H9 (cell line): ENCODE data around the gene MINDY2. TPM values are rescaled to one million over a fixed set of nuclear protein-coding genes. Genes with fewer than 3 reads are reported as not detected.

ENCODE experiments used
- DNase-seq: peaks from one replicate; pipeline ENCODE4 v3.0.0-alpha.2; 2017
- H2AFZ ChIP-seq: one replicate; pipeline ENCODE4 v1.6.1; 2013; ENCODE audit warnings: mild to moderate bottlenecking, low read length, control low read depth, moderate library complexity
- H2AK5ac ChIP-seq: 2 replicates; pipeline ENCODE4 v1.6.1; 2013; ENCODE audit warnings: low read length, control low read depth, mixed read lengths; ENCODE audit not compliant: insufficient read length
- H2BK120ac ChIP-seq: one replicate; pipeline ENCODE4 v1.6.1; 2013; ENCODE audit warnings: low read depth, mild to moderate bottlenecking, low read length, control low read depth, inconsistent platforms; ENCODE audit not compliant: poor library complexity, severe bottlenecking
- H2BK12ac ChIP-seq: 2 replicates; pipeline ENCODE4 v1.6.1; 2013; ENCODE audit warnings: low read length, control low read depth, mixed read lengths, low read depth; ENCODE audit not compliant: insufficient read length
- H2BK15ac ChIP-seq: 2 replicates; pipeline ENCODE4 v1.6.1; 2013; ENCODE audit warnings: low read depth, low read length, control low read depth
- H2BK20ac ChIP-seq: one replicate; pipeline ENCODE4 v1.6.1; 2013; ENCODE audit warnings: low read depth, mild to moderate bottlenecking, low read length, control low read depth, inconsistent platforms; ENCODE audit not compliant: poor library complexity, severe bottlenecking
- H2BK5ac ChIP-seq: 2 replicates; pipeline ENCODE4 v1.6.1; 2013; ENCODE audit warnings: low read length, control low read depth, mixed read lengths; ENCODE audit not compliant: insufficient read length
- H3K14ac ChIP-seq: 2 replicates; pipeline ENCODE4 v1.6.1; 2013; ENCODE audit warnings: low read length, control low read depth; ENCODE audit not compliant: insufficient read depth
- H3K18ac ChIP-seq: 2 replicates; pipeline ENCODE4 v1.6.1; 2013; ENCODE audit warnings: low read depth, mild to moderate bottlenecking, mixed read lengths, low read length, control low read depth; ENCODE audit not compliant: insufficient read length
- H3K23ac ChIP-seq: 2 replicates; pipeline ENCODE4 v1.6.1; 2013; ENCODE audit warnings: low read length, control low read depth, mixed read lengths, low read depth; ENCODE audit not compliant: insufficient read length
- H3K23me2 ChIP-seq: 2 replicates; pipeline ENCODE4 v1.6.1; 2013; ENCODE audit warnings: low read depth, mild to moderate bottlenecking, mixed read lengths, low read length, control low read depth; ENCODE audit not compliant: insufficient read length, poor library complexity, severe bottlenecking
- H3K27ac ChIP-seq: 2 replicates; pipeline ENCODE4 v1.5.1; 2013; ENCODE audit warnings: low read length, control low read depth, mixed read lengths, low read depth; ENCODE audit not compliant: insufficient read length
- H3K27me3 ChIP-seq: 2 replicates; pipeline ENCODE4 v1.6.1; 2013; ENCODE audit warnings: low read length, control low read depth, inconsistent platforms; ENCODE audit not compliant: insufficient read depth
- H3K4ac ChIP-seq: 2 replicates; pipeline ENCODE4 v1.6.1; 2013; ENCODE audit warnings: low read depth, mild to moderate bottlenecking, control low read depth, inconsistent platforms, low read length, moderate library complexity
- H3K4me1 ChIP-seq: 2 replicates; pipeline ENCODE4 v1.6.1; 2013; ENCODE audit warnings: low read length, control low read depth, inconsistent platforms; ENCODE audit not compliant: insufficient read depth
- H3K4me2 ChIP-seq: 2 replicates; pipeline ENCODE4 v1.6.1; 2013; ENCODE audit warnings: low read length, control low read depth, mixed read lengths; ENCODE audit not compliant: insufficient read length, insufficient read depth
- H3K56ac ChIP-seq: 2 replicates; pipeline ENCODE4 v1.6.1; 2013; ENCODE audit warnings: low read depth, mild to moderate bottlenecking, mixed read lengths, low read length, control low read depth; ENCODE audit not compliant: insufficient read length
- H3K79me1 ChIP-seq: 2 replicates; pipeline ENCODE4 v1.6.1; 2013; ENCODE audit warnings: low read depth, mild to moderate bottlenecking, moderate library complexity, low read length, control low read depth, inconsistent platforms; ENCODE audit not compliant: insufficient read depth, poor library complexity, severe bottlenecking
- H3K79me2 ChIP-seq: 2 replicates; pipeline ENCODE4 v1.6.1; 2013; ENCODE audit warnings: low read length, control low read depth, inconsistent platforms; ENCODE audit not compliant: insufficient read depth
- H3K9ac ChIP-seq: 2 replicates; pipeline ENCODE4 v1.6.1; 2013; ENCODE audit warnings: low read length, control low read depth, mixed read lengths; ENCODE audit not compliant: insufficient read length; ENCODE audit errors: extremely low read depth
- H3K9me3 ChIP-seq: one replicate; pipeline ENCODE4 v1.6.1; 2013; ENCODE audit warnings: low read depth, low read length, inconsistent platforms; ENCODE audit not compliant: control insufficient read depth
- H3T11ph ChIP-seq: one replicate; pipeline ENCODE4 v1.6.1; 2013; ENCODE audit warnings: mild to moderate bottlenecking, low read length, control low read depth, inconsistent platforms
- H4K20me1 ChIP-seq: one replicate; pipeline ENCODE4 v1.6.1; 2013; ENCODE audit not compliant: control insufficient read depth, insufficient read length, insufficient read depth
- H4K5ac ChIP-seq: 2 replicates; pipeline ENCODE4 v1.6.1; 2013; ENCODE audit warnings: low read depth, mild to moderate bottlenecking, mixed read lengths, low read length, control low read depth; ENCODE audit not compliant: insufficient read length
- H4K8ac ChIP-seq: replicated peaks from 2 replicates; pipeline ENCODE4 v1.6.1; 2013; ENCODE audit warnings: low read length, control low read depth, mixed read lengths, low read depth; ENCODE audit not compliant: insufficient read length
- H4K91ac ChIP-seq: 2 replicates; pipeline ENCODE4 v1.6.1; 2013; ENCODE audit warnings: low read depth, mild to moderate bottlenecking, moderate library complexity, mixed read lengths, low read length, control low read depth; ENCODE audit not compliant: insufficient read length
- H3K27ac Mint-ChIP-seq, 3 experiments: 2 replicates in 2 of 3; 3 replicates in 1 of 3; pipeline ENCODE4 v1.8.0; 2020 to 2021; ENCODE audit warnings: mixed read lengths in 3 of 3, mild to moderate bottlenecking in 1 of 3, moderate library complexity in 1 of 3
- H3K27me3 Mint-ChIP-seq: 2 replicates; pipeline ENCODE4 v1.8.0; 2021; ENCODE audit warnings: low read depth, mild to moderate bottlenecking, moderate library complexity, mixed read lengths
- H3K36me3 Mint-ChIP-seq, 3 experiments: 2 replicates in 2 of 3; 3 replicates in 1 of 3; pipeline ENCODE4 v1.8.0; 2020 to 2021; ENCODE audit warnings: low read depth in 3 of 3, mixed read lengths in 3 of 3; ENCODE audit not compliant: insufficient read depth in 1 of 3
- H3K4me1 Mint-ChIP-seq, 2 experiments: 2 replicates each; pipeline ENCODE4 v1.8.0; 2020; ENCODE audit warnings: mixed read lengths in 2 of 2
- H3K4me3 Mint-ChIP-seq, 2 experiments: 2 replicates in 1 of 2; 3 replicates in 1 of 2; pipeline ENCODE4 v1.8.0; 2020 to 2021; ENCODE audit warnings: mild to moderate bottlenecking in 2 of 2, mixed read lengths in 2 of 2, moderate library complexity in 1 of 2
- H3K9me3 Mint-ChIP-seq, 2 experiments: 2 replicates in 1 of 2; 3 replicates in 1 of 2; pipeline ENCODE4 v1.8.0; 2020; ENCODE audit warnings: mild to moderate bottlenecking in 2 of 2, mixed read lengths in 2 of 2, moderate library complexity in 1 of 2
- CTCF ChIP-seq: fragments of 200-600 bp; sonication (generic); conservative IDR thresholded peaks from 3 replicates; pipeline ENCODE4 v1.8.0; 2021; ENCODE audit warnings: antibody characterized with exemption, mild to moderate bottlenecking
- WGBS: extraction: QIAGEN DNeasy Blood & Tissue Kit; methylation state at CpG from one replicate; pipeline ENCODE4 v1.1.7; 2013; ENCODE audit warnings: missing lambda C conversion rate, low lambda C conversion rate, mixed read lengths; ENCODE audit not compliant: insufficient read length; ENCODE audit errors: extremely low coverage; 5-methylcytosine and 5-hydroxymethylcytosine counted together
- total RNA-seq: library from RNA; stranded (reverse); gene quantifications from 2 replicates; pipeline ENCODE4 v1.2.1, GENCODE V29; 2021

Gene MINDY2
- total RNA-seq, 1 experiment from 2014 or later, result 32.3 TPM

- no CpG with 5 or more reads among the region's 5 CpGs for WGBS
These were observed 6.6 kb upstream of the MINDY2 start for GRCh38 chr15:58764468-58764867.

More at GRCh38 chr15:58764468-58764867, 6.6 kb upstream of the MINDY2 start:
- Histone ChIP-seq H4K91ac (no peak overlapping the region), H3K23ac (no peak overlapping the region), H3K23me2 (no peaks in the 10 kb centered on the region), H3K18ac (no peak overlapping the region), H3K79me2 (no peaks in the 10 kb centered on the region), H3K9ac (no peak overlapping the region), H3K27me3 (no peaks in the 10 kb centered on the region), H3K27ac (no peak overlapping the region), H2BK20ac (no peak overlapping the region), H3K9me3 (no peaks in the 10 kb centered on the region), H3K4me1 (no peaks in the 10 kb centered on the region), H4K5ac (no peak overlapping the region), H3K14ac (no peak overlapping the region), H2AFZ (no peak overlapping the region), H2BK120ac (no peak overlapping the region), H3K79me1 (no peaks in the 10 kb centered on the region), H3K4me2 (no peak overlapping the region), H3K56ac (no peak overlapping the region), H3T11ph (no peak overlapping the region), H4K8ac (no peak overlapping the region), H2BK5ac (no peak overlapping the region), H4K20me1 (no peaks in the 10 kb centered on the region), H2AK5ac (no peak overlapping the region), H2BK12ac (no peak overlapping the region), H3K4ac (no peak overlapping the region), H2BK15ac (no peak overlapping the region)
- peaks cover 9 to 10% of the 10 kb centered on the region in 2 experiments; a peak in 4 of 5 replicates for H3K9me3 Mint-ChIP-seq
- H3K36me3 Mint-ChIP-seq, result peaks cover 0 to 6% (median 6%) of the 10 kb centered on the region in 3 experiments; a peak in 4 of 7 replicates
- no peak overlapping the region for H3K4me3 Mint-ChIP-seq
- no peak for TF ChIP-seq CTCF
- H3K27ac Mint-ChIP-seq, result no peak overlapping the region
- H3K27me3 Mint-ChIP-seq, result no peaks in the 10 kb centered on the region
- no peak for DNase-seq
- peaks cover 5 to 7% of the 10 kb centered on the region in 2 experiments; a peak in 2 of 4 replicates for H3K4me1 Mint-ChIP-seq
